Middle frontal gyrus (tissue), 1 donor: Measurements from ENCODE around the gene CYP4X1.
"Not testable (repeated sequence)": the region's sequence is repeated elsewhere in the genome, so short reads cannot be mapped to it uniquely, and the experiment has no call there.

ENCODE experiments used
- DNase-seq: peaks from one replicate; pipeline ENCODE4 v3.0.0-alpha.2; 2015; ENCODE audit warnings: low spot score; ENCODE audit errors: extremely low spot score

CYP4X1 gene

GRCh38 chr1:47069080-47069479, 45.6 kb downstream of the CYP4X1 start:
- not testable (repeated sequence) for DNase-seq

- not testable (repeated sequence) for DNase-seq
These were observed 46.0 kb downstream of the CYP4X1 start for GRCh38 chr1:47069509-47069908.

GRCh38 chr1:47089356-47089755, 65.9 kb downstream of the CYP4X1 start:
- not testable (repeated sequence) for DNase-seq

- DNase-seq: not testable (repeated sequence)
These were observed 68.0 kb downstream of the CYP4X1 start for GRCh38 chr1:47091476-47091875.
